HEK293T (cell line): ENCODE data around the gene MEGF6.

ENCODE experiments used
- ARNT ChIP-seq: fragments of 450-650 bp; IDR thresholded peaks from 2 replicates; pipeline ENCODE4 v1.6.1; 2017; ENCODE audit warnings: mild to moderate bottlenecking
- ELF4 ChIP-seq: fragments of 450-650 bp; IDR thresholded peaks from 2 replicates; pipeline ENCODE4 v1.6.1; 2017; ENCODE audit warnings: antibody characterized with exemption
- FOXK2 ChIP-seq: fragments of 450-650 bp; IDR thresholded peaks from 2 replicates; pipeline ENCODE4 v1.6.1; 2016; ENCODE audit warnings: mild to moderate bottlenecking
- FOXM1 ChIP-seq: fragments of 450-650 bp; IDR thresholded peaks from 2 replicates; pipeline ENCODE4 v1.6.1; 2017; ENCODE audit warnings: mild to moderate bottlenecking, borderline replicate concordance
- LEF1 ChIP-seq: fragments of 450-650 bp; IDR thresholded peaks from 2 replicates; pipeline ENCODE4 v1.6.1; 2017; ENCODE audit warnings: mild to moderate bottlenecking, borderline replicate concordance
- NFRKB ChIP-seq: fragments of 450-650 bp; IDR thresholded peaks from 2 replicates; pipeline ENCODE4 v1.6.1; 2016; ENCODE audit warnings: mild to moderate bottlenecking, moderate library complexity
- SP1 ChIP-seq: fragments of 450-650 bp; IDR thresholded peaks from 2 replicates; pipeline ENCODE4 v1.6.1; 2017
- SUZ12 ChIP-seq: fragments of 450-650 bp; IDR thresholded peaks from 2 replicates; pipeline ENCODE4 v1.6.1; 2016; ENCODE audit warnings: mild to moderate bottlenecking
- TARDBP ChIP-seq: fragments of 450-650 bp; IDR thresholded peaks from 2 replicates; pipeline ENCODE4 v1.6.1; 2016

- TF ChIP-seq FOXK2 (no peak), TARDBP (no peak), SP1 (no peak), SUZ12 (no peak), ELF4 (no peak), NFRKB (no peak), LEF1 (no peak), FOXM1 (no peak), ARNT (no peak)
Measured at GRCh38 chr1:3578906-3579305, 32.4 kb downstream of the MEGF6 start.
